Ramos (cell line): ENCODE results near the gene NME9.
"Not testable (repeated sequence)": the region's sequence is repeated elsewhere in the genome, so short reads cannot be mapped to it uniquely, and the experiment has no call there.

Source experiments
- in situ Hi-C: fragments of 300-500 bp; cut with MboI; formaldehyde crosslinking; loops from one replicate; pipeline ENCODE4 v1.14.3; 2022; ENCODE audit warnings: low sequenced_read_pairs; ENCODE audit not compliant: unreplicated experiment

The NME9 gene, protein sequence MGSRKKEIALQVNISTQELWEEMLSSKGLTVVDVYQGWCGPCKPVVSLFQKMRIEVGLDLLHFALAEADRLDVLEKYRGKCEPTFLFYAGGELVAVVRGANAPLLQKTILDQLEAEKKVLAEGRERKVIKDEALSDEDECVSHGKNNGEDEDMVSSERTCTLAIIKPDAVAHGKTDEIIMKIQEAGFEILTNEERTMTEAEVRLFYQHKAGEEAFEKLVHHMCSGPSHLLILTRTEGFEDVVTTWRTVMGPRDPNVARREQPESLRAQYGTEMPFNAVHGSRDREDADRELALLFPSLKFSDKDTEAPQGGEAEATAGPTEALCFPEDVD

DNA sequence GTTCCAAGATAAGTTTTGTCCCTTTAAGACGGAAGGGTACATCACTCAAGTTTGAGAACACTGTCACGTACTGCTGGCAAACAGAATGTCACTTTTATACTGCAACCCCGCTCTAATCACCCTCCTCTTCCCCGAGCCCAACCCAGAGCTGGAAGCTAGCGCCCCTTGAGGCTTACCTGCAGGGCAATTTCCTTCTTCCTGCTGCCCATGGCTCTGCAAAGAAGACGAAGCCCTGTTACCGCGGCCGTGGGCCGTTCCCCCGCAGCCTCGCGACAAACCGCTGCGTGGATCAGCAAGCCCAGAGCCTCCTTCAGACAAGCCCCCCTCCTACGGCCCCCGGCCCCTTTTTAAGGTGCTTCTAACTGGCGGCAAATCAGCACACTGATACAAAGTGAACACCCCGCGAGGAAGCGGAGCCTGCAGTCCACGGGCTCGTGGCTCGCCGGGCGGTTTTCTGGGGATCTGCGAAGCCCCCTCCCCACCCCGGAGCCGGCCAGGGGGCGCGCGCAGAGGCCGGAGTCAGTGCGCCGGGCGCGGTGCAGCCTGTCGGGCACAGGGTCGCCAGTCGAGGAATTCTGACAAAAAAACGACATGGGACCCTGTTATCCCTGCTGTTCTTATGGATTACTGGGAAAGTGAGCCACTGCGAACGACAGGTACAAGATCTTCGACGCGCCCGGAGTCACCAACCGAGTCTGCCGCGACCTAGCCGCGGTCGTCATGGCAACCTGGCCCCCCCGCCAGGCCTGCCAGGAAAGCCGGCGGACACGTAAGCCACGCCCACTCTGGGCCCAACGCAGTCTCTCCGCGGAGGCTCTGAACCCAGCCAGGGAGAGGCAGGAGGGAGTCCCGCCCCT lies at the start of gene NME9:
TSS of gene NME9 (minus strand) at position 725 of the 857 bp plus-strand sequence. CDS start at position 209, 516 bp downstream.
- in situ Hi-C loops = no loop called here

DNA sequence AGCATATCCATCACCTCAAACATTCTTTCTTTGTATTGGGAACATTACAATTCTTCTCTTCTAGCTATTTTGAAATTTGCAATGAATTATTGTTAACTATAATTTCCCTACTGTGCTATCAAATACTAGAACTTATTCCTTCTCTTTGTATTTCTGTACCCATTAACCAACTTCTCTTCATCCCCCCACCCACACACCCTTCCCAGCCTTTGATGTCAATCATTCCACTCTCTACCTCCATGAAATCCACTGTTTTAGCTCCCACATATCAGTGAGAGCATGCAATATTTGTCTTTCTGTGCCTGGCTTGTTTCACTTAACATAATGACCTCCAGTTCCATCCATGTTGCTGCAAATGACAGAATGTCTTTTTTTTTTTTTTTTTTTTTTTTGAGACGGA lies 49.3 kb upstream of the NME9 start:
- in situ Hi-C loops = no loop called here

DNA sequence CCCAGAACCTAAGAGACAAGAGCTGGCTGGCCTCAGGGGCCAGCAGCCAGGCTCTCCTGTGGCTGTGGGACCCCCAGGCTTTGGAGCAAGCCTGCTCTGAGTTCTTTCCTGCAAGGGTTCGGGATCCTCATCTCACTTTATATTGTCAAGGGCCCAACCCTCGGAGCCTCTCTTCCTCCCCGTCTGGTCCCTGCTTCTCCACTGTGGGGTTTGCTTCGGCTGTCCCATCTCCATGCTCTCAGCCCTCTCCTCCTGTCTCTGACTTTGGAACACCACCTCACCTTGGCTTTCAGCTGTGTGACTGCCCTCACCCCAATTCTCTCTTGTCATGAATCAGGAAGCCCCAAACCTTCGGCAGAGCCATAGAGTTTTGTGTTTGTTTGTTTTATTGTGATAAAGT lies 48.7 kb upstream of the NME9 start:
- in situ Hi-C loops = no loop called here

DNA sequence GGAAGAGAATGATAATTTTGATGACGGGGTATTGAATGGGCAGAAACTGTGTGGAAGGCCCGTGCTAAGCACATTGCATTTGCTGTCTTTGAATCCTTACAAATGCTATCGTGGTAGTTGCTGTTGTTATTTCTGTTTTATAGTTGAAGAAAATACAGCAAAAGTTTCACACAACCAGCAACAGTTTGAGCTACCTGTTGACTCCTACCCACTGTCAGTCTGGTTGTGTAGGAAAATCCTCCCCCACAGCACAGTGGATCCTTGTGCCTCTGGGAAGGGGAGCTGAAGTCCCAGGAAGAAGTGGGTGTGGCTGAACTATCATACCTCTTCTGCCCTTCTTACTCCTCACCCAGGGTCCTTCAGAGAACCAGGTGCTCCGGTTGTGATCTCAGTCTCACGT lies 48.2 kb upstream of the NME9 start:
- in situ Hi-C loops = no loop called here

DNA sequence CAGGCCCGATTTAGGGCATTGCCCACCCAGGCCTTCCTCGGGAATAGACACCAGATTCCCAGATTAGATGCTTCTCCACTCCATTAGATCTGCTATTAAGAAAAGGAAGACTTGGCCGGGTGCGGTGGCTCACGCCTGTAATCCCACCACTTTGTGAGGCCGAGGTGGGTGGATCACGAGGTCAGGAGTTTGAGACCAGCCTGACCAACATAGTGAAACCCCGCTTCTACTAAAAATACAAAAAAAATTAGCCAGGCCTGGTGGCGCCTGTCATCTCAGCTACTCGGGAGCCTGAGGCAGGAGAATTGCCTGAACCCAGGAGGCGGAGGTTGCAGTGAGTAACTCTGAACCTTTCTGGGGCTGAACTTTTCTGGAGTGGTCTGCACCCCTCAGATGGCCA lies 47.6 kb upstream of the NME9 start:
- in situ Hi-C loops = not testable (repeated sequence)

DNA sequence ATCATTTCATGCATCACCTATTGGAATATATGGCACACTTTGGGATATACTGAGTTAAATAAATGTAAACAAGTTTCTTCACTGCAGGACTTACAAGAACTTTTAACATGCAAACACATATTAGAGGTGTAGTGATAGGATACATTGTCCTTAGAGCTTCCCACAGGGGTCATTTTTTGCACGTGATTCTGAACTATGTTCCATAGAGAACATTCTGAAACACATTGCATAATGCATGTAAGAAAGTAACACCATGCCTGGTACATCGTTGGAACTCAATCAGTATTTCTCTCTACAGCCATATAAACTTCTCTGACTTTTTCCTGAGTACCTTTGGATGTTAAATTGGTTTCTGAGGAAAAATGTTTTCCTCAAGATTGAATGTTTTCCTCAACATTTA lies 47.0 kb upstream of the NME9 start:
- in situ Hi-C loops = no loop called here

DNA sequence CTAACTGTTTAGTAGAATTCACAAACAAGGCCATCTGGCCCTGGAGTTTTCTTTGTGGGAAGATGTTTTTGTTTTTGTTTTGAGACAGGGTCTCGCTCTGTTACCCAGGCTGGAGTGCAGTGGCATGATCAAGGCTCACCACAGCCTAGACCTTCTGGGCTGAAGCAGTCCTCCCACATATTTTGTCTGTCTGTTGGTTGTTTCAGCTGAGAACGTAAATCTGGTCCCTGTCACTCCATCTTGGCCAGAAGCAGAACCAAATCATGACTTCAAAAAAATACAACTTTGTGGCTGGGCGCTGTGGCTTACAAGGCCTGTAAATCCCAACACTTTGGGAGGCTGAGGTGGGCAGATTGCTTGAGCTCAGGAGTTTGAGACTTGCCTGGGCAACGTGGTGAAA lies 45.8 kb upstream of the NME9 start:
- in situ Hi-C loops = no loop called here

DNA sequence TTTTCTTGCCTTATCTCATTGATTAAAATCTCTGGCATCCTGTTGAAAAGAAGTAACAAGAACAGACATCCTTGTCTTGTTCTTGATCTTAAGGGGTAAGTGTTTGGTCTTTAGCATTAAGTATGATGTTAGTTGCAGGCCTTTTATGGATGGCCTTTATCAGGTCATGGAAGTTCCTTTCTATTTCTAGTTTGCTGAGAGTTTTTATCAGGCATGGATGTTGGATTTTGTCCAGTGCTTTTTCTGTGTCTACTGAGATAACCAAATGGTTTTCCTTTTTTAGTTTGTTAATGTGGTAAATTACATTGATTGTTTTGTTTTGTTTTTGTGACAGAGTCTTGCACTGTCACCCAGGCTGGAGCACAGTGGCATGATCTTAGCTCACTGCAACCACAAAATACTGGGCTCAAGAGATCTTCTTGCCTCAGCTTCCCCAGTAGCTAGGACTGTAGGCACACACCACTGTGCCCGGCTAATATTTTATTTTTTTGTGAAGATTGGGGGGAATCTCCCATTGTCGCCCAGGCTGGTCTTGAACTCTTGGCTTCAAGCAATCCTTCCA lies 45.0 kb upstream of the NME9 start:
- in situ Hi-C loops = no loop called here

DNA sequence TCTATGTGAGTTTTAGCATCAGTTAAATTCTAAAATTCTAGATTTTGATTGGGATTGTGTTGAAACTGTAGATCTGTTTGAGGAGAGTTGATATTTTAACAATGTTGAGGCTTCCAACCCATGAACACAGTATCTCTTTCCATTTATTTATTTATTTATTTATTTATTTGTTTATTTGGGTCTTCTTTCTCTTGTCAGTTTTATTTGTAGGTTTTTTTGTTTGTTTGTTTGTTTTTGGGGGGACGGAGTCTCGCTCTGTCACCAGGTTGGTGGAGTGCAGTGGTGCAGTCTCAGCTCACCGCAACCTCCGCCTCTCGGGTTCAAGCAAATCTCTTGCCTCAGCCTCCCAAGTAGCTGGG lies 44.1 kb upstream of the NME9 start:
- in situ Hi-C loops = no loop called here

DNA sequence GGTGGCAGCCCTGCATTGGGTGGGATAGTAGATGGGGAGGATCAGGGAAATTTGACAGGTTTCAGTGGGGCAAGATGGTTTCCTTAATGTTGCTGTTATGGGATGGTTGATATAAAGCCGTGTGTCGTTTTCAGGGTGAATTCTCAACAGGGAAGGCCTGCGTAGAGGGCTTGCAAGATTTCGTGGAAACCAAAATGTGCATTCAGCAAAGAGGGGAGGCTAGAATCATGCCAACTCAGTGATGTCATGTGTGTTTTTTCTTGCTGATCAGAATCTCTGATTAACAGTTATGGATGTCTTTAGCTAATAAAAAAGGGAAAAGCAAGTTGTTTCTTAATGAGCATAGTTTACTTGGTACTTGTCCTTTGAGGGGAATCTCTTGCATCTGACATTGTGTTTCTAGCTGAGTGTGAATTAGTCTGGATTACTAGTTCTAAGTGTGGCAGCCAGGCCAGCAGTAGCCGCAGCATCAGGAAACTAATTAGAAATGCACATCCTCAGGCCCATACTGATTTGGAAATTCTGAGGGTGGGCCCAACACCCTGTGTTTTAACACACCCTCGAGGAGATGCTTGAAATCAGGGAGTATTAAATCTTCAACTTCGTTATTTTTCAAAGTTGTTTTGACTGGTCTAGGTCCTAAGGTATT lies 43.6 kb upstream of the NME9 start:
- in situ Hi-C loops = no loop called here

DNA sequence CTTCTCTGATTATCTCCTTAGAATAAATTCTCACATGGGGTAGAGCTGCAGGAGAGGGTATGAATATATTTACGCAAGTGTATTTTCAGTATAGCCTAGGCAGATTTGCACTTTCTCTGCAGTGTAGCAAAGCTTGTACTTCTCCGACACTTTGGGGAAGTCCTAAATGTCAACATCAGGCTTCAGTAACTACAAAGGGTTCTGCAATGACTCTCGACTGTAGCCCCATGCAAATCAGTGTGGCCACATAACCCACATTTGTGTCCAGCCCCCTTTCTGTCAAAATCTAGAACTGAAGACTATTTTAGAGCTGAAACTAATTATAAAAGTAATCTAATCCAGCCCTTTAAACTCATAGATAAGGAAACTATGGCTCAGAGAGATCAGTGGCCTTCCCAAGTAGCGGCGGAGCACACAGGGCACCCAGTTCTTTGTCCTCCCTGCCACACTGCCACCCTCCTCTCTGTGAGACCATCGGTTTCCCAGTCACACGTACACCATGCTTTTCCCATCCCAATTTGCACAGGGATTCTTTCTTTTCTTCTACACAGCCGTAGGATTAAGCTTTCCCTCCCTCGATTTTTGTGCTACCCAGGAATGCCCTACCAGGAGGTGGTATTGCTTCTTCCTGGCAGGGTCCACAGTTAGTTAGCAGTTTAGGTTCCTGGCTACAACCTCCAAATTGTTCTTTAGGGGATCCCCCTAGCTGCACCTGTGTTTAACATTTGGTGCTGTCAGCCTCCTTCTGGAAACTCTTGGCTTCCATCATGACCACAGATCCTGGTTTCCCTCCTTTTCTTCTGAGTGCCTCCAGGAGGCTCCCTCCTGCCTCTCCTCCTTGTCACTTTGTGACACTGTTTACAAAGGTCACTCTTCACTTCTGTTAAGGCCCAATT lies 41.7 kb upstream of the NME9 start:
- in situ Hi-C loops = no loop called here

DNA sequence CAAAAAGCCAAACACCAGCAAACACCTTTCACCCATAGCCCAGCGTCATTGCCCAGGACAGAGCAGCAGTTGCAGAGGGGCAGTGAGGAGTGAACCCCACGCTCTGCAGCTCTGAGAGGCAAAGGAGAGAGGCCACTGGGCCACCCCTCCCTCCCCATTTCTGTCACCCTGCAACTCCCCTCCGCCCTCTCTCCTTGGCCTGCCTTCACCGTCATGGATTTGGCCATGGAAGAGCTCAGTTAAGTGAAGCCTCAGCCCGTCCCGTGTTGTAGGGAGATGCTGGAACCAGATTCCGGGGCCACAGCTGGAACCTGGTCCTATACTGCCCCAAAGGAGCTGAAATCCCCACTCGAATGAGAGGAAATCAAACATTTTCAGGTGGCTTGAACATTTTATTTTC lies 40.7 kb upstream of the NME9 start:
- in situ Hi-C loops = no loop called here

DNA sequence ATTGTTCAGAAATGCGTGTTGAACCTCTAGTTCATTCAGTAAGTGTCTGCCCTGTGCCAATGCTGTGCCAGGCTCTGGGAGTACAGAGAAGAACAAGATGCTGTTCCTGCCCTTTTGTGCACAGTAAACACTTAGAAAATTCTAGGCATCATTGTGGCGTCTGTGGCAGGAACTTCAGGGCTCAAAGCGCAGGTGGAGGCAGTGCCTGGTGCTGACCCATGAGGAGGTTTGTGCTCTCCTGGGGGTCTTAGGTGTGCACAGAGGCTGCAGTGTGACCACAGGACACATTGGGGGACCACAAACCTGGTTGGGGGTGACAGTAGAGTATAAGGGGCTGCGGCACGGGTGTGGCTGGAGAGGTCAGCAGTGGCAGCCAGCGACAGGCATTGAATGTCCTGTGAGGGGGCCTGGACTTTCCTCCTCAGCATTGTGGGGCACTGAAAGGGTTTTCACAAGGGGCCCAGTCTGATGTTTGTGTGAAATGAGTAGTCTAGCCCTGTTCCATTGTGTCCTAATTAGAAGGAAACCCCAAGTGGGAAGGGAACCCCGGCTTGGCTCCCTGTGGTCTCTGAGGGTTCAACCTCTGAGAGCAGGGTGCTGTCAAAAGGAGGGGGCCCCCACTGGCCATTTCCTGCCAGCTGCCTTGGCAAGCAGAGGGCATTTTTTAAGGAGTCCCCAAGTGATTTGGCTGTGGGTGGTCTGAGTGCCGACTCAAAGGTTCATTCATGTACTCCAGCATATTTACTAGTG lies 39.7 kb upstream of the NME9 start:
- in situ Hi-C loops = no loop called here

DNA sequence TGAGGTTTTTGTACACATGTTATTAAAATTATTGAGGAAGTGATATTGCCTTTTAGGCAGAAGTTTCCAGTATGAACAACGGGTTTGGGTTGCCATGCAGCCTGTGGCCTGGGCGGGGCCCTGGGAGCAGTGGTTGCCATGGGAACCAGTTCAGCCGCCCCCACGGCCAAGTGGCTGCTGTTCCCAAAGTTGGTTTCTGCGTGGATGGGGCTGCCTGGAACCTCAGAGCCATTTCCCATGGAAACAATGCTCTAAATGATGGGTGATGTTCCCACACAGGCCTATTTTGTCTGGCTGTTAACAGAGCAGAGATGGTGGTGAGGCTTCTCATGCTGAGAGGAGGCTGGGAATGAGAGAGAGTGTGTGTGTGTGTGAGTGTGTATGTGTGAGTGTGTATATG lies 38.3 kb upstream of the NME9 start:
- in situ Hi-C loops = no loop called here

DNA sequence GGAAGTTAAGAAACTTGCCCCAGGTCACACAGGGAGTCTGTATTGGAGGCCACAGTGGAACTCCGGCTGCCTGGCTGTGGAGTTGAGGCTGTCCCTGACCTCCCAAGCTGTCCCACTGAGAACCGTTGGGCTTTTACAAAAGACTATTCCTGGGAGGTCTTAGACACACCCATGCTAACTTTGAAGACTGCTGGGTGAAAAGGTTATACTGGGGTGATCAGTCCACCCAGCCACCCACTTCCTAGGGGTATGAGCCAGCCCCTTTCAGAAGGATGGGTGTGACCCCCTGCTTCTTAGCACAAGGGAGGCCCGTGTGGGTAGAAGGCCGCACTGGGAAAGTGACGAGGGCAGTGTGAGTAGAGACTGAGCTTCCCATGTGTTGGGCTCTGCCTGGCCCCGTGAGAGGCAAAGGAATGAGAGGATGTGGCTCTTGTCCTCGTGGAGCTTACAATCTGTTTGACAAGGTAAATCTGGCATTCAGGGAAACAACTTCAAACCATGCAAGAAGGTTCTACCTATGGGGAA lies 37.7 kb upstream of the NME9 start:
- in situ Hi-C loops = no loop called here

DNA sequence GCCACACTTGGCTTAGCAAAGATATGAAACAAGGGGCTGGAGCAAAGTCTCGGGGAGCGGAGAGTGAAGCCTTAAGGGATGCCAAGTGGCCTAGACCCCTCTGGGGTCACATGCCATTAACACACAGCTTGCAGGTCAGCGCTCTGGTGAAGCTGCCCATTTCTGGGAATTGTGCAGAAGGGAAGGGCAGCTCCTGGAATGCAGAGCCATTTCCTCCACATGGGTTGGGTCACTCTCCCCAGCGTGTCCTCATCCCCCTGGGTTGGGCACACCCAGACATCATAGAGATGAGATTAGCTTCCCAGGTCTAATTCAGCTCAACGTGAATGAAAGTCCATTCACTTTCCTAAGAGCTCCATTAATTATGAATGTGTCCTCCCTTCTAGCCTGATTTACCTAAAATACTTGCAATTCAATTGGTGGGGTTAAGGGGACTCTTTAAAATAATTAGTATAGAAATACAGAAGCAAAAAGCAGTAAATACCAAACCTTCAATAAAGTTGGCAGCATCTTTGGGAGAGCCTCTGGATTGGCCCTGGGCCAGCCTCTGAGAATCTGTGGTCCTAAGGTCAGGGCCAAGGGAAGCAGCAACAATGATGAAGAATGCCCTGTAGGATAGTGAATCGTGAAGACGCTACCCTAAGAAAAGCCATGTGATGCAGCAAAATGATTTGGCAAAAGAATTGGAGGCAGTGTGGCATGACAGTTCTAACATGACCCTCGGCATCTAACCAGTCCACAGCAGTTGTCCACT lies 36.5 kb upstream of the NME9 start:
- in situ Hi-C loops = no loop called here

DNA sequence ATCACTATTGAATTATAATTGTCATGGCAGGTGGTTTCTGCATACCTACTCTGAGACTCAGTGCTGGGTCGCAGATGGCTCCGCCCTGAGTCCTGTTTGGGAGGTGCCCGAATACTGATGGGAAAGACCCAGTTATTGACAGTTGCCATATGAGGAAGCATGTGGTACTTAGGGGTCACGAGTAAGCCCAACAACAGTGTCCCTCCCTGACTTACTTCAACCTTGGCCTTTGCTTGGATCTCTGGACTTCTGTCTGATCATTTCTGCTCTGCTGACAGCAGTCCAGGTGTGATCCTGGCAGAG lies 35.6 kb upstream of the NME9 start:
- in situ Hi-C loops = no loop called here
